Neural progenitor cell (in vitro differentiated cells): Measurements from ENCODE around the gene FARP1.

Experiments used
- EZH2 ChIP-seq: fragments of 200-600 bp; sonication (generic); IDR thresholded peaks from 2 replicates; pipeline ENCODE4 v1.6.1; 2017; ENCODE audit warnings: antibody characterized with exemption, mild to moderate bottlenecking, moderate library complexity
- EZH2phosphoT487 ChIP-seq: fragments of 200-600 bp; sonication (generic); IDR thresholded peaks from 2 replicates; pipeline ENCODE4 v1.6.1; 2017; ENCODE audit warnings: antibody characterized with exemption
- TF ChIP-seq, protein P1 (sequence below): fragments of 200-600 bp; sonication (generic); IDR thresholded peaks from 2 replicates; pipeline ENCODE4 v1.5.1; 2017; ENCODE audit warnings: antibody characterized with exemption, mild to moderate bottlenecking

DNA sequence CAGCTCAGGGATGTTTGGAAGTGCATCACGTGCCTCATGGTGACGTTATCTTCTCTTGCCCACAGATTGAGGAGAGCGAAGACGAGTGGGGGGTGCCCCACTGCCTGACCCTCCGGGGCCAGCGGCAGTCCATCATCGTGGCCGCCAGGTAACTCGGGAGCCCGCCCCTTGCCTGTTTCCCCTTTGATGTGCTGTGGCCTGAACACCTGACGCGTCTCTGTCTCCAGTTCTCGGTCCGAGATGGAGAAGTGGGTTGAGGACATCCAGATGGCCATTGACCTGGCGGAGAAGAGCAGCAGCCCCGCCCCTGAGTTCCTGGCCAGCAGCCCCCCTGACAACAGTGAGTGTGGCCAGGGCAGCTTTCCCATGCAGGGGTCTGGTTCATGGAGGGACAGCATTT lies 297.0 kb downstream of the FARP1 start:
- TF ChIP-seq, protein P1, sequence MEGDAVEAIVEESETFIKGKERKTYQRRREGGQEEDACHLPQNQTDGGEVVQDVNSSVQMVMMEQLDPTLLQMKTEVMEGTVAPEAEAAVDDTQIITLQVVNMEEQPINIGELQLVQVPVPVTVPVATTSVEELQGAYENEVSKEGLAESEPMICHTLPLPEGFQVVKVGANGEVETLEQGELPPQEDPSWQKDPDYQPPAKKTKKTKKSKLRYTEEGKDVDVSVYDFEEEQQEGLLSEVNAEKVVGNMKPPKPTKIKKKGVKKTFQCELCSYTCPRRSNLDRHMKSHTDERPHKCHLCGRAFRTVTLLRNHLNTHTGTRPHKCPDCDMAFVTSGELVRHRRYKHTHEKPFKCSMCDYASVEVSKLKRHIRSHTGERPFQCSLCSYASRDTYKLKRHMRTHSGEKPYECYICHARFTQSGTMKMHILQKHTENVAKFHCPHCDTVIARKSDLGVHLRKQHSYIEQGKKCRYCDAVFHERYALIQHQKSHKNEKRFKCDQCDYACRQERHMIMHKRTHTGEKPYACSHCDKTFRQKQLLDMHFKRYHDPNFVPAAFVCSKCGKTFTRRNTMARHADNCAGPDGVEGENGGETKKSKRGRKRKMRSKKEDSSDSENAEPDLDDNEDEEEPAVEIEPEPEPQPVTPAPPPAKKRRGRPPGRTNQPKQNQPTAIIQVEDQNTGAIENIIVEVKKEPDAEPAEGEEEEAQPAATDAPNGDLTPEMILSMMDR: no peak
- TF ChIP-seq EZH2 (no peak), EZH2phosphoT487 (no peak)
